BLaER1 treated with 17β-estradiol and CSF1 and Interleukin-3, amounts not matched to agents 10 nM and 100 nM (cell line): ENCODE data around the gene GHDC.

ENCODE experiments used
- H3K27ac ChIP-seq, 11 experiments: shearing (Covaris generic); formaldehyde crosslinking; 2 replicates each; pipeline ENCODE4 v1.8.1; 2022
- H3K27me3 ChIP-seq, 11 experiments: shearing (Covaris generic); formaldehyde crosslinking; 2 replicates each; pipeline ENCODE4 v1.8.1; 2022
- H3K36me3 ChIP-seq, 11 experiments: shearing (Covaris generic); formaldehyde crosslinking; 2 replicates each; pipeline ENCODE4 v1.8.1; 2022
- H3K4me1 ChIP-seq, 10 experiments: shearing (Covaris generic); formaldehyde crosslinking; 2 replicates each; pipeline ENCODE4 v1.8.1; 2022
- H3K4me2 ChIP-seq, 11 experiments: shearing (Covaris generic); formaldehyde crosslinking; 2 replicates each; pipeline ENCODE4 v1.8.1; 2022
- H3K4me3 ChIP-seq, 10 experiments: shearing (Covaris generic); formaldehyde crosslinking; 2 replicates each; pipeline ENCODE4 v1.8.1; 2022
- H3K9ac ChIP-seq, 11 experiments: shearing (Covaris generic); formaldehyde crosslinking; 2 replicates each; pipeline ENCODE4 v1.8.1; 2022
- H3K9me3 ChIP-seq, 11 experiments: shearing (Covaris generic); formaldehyde crosslinking; replicated peaks in 1 of 11; 2 replicates each; pipeline ENCODE4 v1.8.1; 2022
- H4K20me1 ChIP-seq, 11 experiments: shearing (Covaris generic); formaldehyde crosslinking; 2 replicates each; pipeline ENCODE4 v1.8.1; 2022
- Cebpa-rat ChIP-seq, 11 experiments: shearing (Covaris generic); IDR thresholded peaks; 2 replicates each; pipeline ENCODE4 v1.8.1; 2022

GHDC gene

GRCh38 chr17:42182927-42183734, 11.2 kb downstream of the GHDC start:
- peak overlapping the region in 8 of 11 experiments; percentile 27 to 77 (median 66); a peak in 14 of 22 replicates for H3K27ac ChIP-seq
- peak overlapping the region; percentile 47 to 73 (median 61) for H3K4me3 ChIP-seq
- peak overlapping the region; percentile 56 to 82 (median 75) for H3K9ac ChIP-seq
- peaks cover 0 to 17% (median 3%) of the 10 kb centered on the region in 11 experiments; a peak in 5 of 22 replicates for H3K9me3 ChIP-seq
- no peaks in the 10 kb centered on the region for H3K36me3 ChIP-seq
- H4K20me1 ChIP-seq: peaks cover 0 to 13% (median 0%) of the 10 kb centered on the region in 11 experiments; a peak in 8 of 22 replicates
- no peak for TF ChIP-seq Cebpa-rat (IDR thresholded peaks at IDR 0.05)
- peaks cover 34 to 64% (median 51%) of the 10 kb centered on the region in 11 experiments for H3K27me3 ChIP-seq
- peak overlapping the region; percentile 82 to 97 (median 92) for H3K4me2 ChIP-seq
- peaks cover 39 to 86% (median 63%) of the 10 kb centered on the region in 10 experiments for H3K4me1 ChIP-seq

- Histone ChIP-seq H3K4me3 (peak overlapping the region in 3 of 10 experiments; percentile 49 to 66 (median 57); a peak in 1 of 20 replicates), H3K36me3 (no peaks in the 10 kb centered on the region), H3K27ac (no peak overlapping the region), H4K20me1 (peaks cover 0 to 13% (median 0%) of the 10 kb centered on the region in 11 experiments; a peak in 8 of 22 replicates), H3K4me2 (peak overlapping the region; percentile 57 to 96 (median 79); a peak in 21 of 22 replicates), H3K9ac (no peak overlapping the region), H3K9me3 (peaks cover 0 to 17% (median 3%) of the 10 kb centered on the region in 11 experiments; a peak in 5 of 22 replicates), H3K4me1 (peaks cover 39 to 85% (median 59%) of the 10 kb centered on the region in 10 experiments), H3K27me3 (peaks cover 34 to 72% (median 58%) of the 10 kb centered on the region in 11 experiments)
- no peak for TF ChIP-seq Cebpa-rat (IDR thresholded peaks at IDR 0.05)
Measured at GRCh38 chr17:42181851-42182207, 12.5 kb downstream of the GHDC start.

DNA sequence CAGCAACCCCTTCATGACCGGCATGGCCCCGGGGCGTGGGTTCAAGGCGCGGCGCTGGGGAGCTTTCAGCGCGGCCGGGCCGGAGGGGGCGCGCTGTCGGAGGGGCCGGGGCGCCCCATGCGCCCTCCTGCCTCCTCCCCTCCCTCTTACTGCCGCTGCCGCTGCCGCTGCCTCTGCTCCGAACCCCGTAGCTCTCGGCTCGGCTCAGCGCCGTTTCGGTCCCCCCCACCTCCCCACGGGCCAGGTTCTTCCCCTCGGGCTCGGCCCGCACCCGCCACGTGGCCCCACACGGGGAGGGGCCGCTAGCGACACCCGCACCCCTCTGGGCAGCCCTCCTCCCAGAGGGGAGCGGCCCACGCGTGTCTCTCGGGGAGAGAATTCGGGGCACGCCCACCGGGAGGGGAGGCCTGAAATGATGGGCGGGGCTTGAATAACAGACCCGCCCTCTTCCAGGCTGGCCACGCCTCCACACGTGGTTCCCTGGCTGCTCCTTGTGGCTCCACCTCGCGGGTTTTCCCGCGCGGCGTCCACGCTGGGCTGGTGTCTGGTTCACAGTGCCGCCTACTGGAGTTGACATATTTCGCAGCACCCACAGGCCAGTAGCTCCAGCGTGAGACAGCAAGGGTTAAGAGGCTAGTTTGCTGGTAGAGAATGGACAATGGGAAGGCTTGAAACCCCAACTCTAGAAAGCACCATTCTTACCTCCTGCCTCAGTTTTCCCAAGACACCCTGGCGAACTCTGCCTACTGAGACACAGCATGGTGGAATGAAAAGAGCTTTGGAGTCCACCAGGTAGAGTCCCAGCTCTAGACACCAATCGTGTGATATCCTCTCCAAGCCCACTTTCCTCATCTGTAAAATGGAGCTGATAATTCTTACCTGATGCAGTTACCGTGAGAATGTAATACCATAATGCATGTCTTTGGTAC, 13.1 kb downstream of the GHDC start, which contains the start of gene KCNH4:
TSS of gene KCNH4 (minus strand) at position 221 of the 929 bp plus-strand sequence. CDS start at position 24, 197 bp downstream.
- Histone ChIP-seq H3K9ac (peak within 1 kb of the TSS in 5 of 11 experiments; percentile 6 to 58 (median 40); a peak in 5 of 22 replicates), H3K4me2 (peak within 1 kb of the TSS; percentile 57 to 96 (median 79)), H3K36me3 (no peaks in the 10 kb centered on the region), H3K4me1 (peaks cover 38 to 78% (median 55%) of the 10 kb centered on the region in 10 experiments), H3K4me3 (peak within 1 kb of the TSS; percentile 44 to 66 (median 55)), H3K27me3 (peaks cover 34 to 72% (median 58%) of the 10 kb centered on the region in 11 experiments), H3K27ac (no peak within 1 kb of the TSS), H4K20me1 (peaks cover 0 to 13% (median 0%) of the 10 kb centered on the region in 11 experiments; a peak in 8 of 22 replicates), H3K9me3 (peaks cover 0 to 17% (median 3%) of the 10 kb centered on the region in 11 experiments; a peak in 5 of 22 replicates)
- TF ChIP-seq Cebpa-rat (IDR thresholded peaks at IDR 0.05): no peak

DNA sequence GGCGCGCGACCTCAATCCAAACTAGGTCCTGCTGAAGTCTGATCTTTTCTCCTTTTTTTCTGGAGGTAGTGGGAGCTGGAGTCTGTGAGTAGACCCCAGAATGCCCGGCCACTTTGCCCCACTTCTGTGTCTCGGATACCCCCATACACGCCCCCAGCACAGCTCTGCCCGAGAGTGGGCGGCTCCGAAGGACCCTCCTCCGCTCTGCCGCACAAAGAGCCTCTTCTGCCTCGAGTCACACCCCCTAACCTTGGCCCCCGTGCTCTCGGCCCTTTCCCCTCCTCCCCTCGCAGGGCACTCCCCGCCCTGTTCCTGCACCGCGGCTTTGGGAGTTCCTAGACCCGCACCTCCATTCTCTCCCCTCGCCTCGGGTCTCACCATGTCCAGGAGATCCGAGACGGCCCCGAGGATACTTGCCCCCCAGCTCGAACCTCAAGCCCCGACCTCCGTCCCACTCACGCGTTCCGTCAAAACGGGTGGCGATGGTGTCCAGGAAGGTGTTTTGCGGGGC, 13.8 kb downstream of the GHDC start:
- peak overlapping the region; percentile 57 to 96 (median 79) for H3K4me2 ChIP-seq
- H3K27ac ChIP-seq: no peak overlapping the region
- H3K36me3 ChIP-seq: no peaks in the 10 kb centered on the region
- peaks cover 0 to 17% (median 3%) of the 10 kb centered on the region in 11 experiments; a peak in 5 of 22 replicates for H3K9me3 ChIP-seq
- TF ChIP-seq Cebpa-rat (IDR thresholded peaks at IDR 0.05): no peak
- peaks cover 34 to 72% (median 58%) of the 10 kb centered on the region in 11 experiments for H3K27me3 ChIP-seq
- peak overlapping the region in 5 of 11 experiments; percentile 6 to 58 (median 40); a peak in 5 of 22 replicates for H3K9ac ChIP-seq
- H4K20me1 ChIP-seq: peaks cover 0 to 13% (median 0%) of the 10 kb centered on the region in 11 experiments; a peak in 8 of 22 replicates
- peaks cover 35 to 71% (median 48%) of the 10 kb centered on the region in 10 experiments for H3K4me1 ChIP-seq
- peak overlapping the region; percentile 44 to 66 (median 55); a peak in 18 of 20 replicates for H3K4me3 ChIP-seq

- Histone ChIP-seq H3K9me3 (peaks cover 0 to 17% (median 3%) of the 10 kb centered on the region in 11 experiments; a peak in 5 of 22 replicates), H3K9ac (no peak overlapping the region), H4K20me1 (peaks cover 0 to 13% (median 0%) of the 10 kb centered on the region in 11 experiments; a peak in 8 of 22 replicates), H3K4me2 (peak overlapping the region in 3 of 11 experiments; percentile 75 to 96 (median 88); a peak in 3 of 22 replicates), H3K36me3 (no peaks in the 10 kb centered on the region), H3K27ac (no peak overlapping the region), H3K27me3 (peaks cover 34 to 72% (median 58%) of the 10 kb centered on the region in 11 experiments), H3K4me1 (peaks cover 33 to 66% (median 43%) of the 10 kb centered on the region in 10 experiments), H3K4me3 (no peak overlapping the region; a peak in 1 of 20 replicates)
- no peak for TF ChIP-seq Cebpa-rat (IDR thresholded peaks at IDR 0.05)
Measured at GRCh38 chr17:42179911-42180410, 14.3 kb downstream of the GHDC start.

DNA sequence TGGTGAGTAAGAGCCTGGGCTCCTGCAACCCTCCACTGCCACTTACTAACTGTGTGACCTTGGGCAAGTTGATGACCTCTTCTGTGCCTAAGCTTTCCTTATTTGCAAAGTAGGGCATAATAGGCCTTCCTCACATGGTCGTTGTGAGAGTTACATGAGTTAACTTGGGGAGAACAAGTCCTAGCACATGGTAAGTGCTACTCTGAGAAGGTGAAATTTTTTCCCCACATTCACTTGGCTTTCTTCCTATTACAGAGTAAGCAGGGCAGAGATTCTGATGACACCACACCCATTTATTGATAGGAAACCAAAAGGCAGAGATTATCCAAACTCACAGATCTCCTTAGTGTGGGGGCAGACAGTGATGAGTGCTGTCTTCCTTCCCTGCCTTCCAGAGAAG, 15.0 kb downstream of the GHDC start:
- Histone ChIP-seq H3K27ac (no peak overlapping the region), H4K20me1 (peaks cover 0 to 13% (median 0%) of the 10 kb centered on the region in 11 experiments; a peak in 8 of 22 replicates), H3K4me1 (peaks cover 26 to 60% (median 39%) of the 10 kb centered on the region in 10 experiments), H3K36me3 (no peaks in the 10 kb centered on the region), H3K9me3 (peaks cover 0 to 17% (median 3%) of the 10 kb centered on the region in 11 experiments; a peak in 5 of 22 replicates), H3K9ac (no peak overlapping the region), H3K27me3 (peaks cover 34 to 69% (median 58%) of the 10 kb centered on the region in 11 experiments), H3K4me3 (no peak overlapping the region), H3K4me2 (peak overlapping the region in 4 of 11 experiments; percentile 37 to 75 (median 64); a peak in 6 of 22 replicates)
- TF ChIP-seq Cebpa-rat (IDR thresholded peaks at IDR 0.05): no peak

DNA sequence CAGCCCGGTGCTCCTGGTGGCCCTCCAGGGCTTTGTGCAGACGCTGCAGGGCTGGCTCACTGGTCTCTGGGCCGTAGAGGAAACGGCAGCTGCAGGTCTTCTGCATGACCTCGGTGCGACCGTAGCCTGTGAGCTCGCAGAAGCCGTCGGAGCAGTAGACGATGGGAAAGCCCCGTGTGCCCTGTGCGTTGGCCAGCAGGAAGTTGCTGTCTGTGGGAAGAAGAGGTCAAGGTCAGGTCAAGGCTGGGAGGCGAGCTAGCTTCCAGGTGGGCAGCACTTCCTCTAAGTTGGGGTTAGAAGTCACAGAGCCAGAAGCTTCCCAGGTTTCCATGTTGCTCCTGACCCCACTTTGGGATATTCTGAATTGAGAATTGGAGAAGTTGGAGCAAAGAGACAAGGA, 15.5 kb downstream of the GHDC start:
- no peak overlapping the region for H3K4me3 ChIP-seq
- H3K4me1 ChIP-seq: peaks cover 25 to 56% (median 39%) of the 10 kb centered on the region in 10 experiments
- peaks cover 0 to 13% (median 0%) of the 10 kb centered on the region in 11 experiments; a peak in 8 of 22 replicates for H4K20me1 ChIP-seq
- H3K27me3 ChIP-seq: peaks cover 34 to 65% (median 58%) of the 10 kb centered on the region in 11 experiments
- H3K9ac ChIP-seq: no peak overlapping the region
- no peak for TF ChIP-seq Cebpa-rat (IDR thresholded peaks at IDR 0.05)
- peak overlapping the region in 5 of 11 experiments; percentile 33 to 75 (median 62); a peak in 10 of 22 replicates for H3K4me2 ChIP-seq
- peaks cover 0 to 17% (median 3%) of the 10 kb centered on the region in 11 experiments; a peak in 5 of 22 replicates for H3K9me3 ChIP-seq
- no peak overlapping the region for H3K27ac ChIP-seq
- no peaks in the 10 kb centered on the region for H3K36me3 ChIP-seq
